CD14-positive monocyte (primary cell): ENCODE measurements around the gene PPBP. TPM values are rescaled to one million over a fixed set of nuclear protein-coding genes. Genes with fewer than 3 reads are reported as not detected.

ENCODE experiments used
- DNase-seq, 3 donors: peaks; one replicate each; pipeline ENCODE4 v3.0.0-alpha.2; 2011 to 2022
- H2AFZ ChIP-seq: 2 replicates; pipeline ENCODE4 v1.6.0; 2012; ENCODE audit warnings: mild to moderate bottlenecking, low read depth, low read length, inconsistent platforms; ENCODE audit not compliant: insufficient read depth, poor library complexity, severe bottlenecking
- H3K27ac ChIP-seq, 2 donors: 1 replicate in 1 of 2; 2 replicates in 1 of 2; pipeline ENCODE4 v1.5.1; 2012 to 2013; ENCODE audit warnings: low read length in 2 of 2, control low read depth in 1 of 2, inconsistent platforms in 1 of 2, low read depth in 1 of 2, mild to moderate bottlenecking in 1 of 2
- H3K27me3 ChIP-seq, 2 donors: one replicate each; pipeline versions ENCODE4 v1.6.0 to v1.6.1; 2011 to 2013; ENCODE audit warnings: low read length in 2 of 2; ENCODE audit not compliant: control insufficient read depth in 2 of 2, insufficient read depth in 2 of 2
- H3K36me3 ChIP-seq, 2 donors: replicated peaks in 1 of 2; 1 replicate in 1 of 2; 2 replicates in 1 of 2; pipeline versions ENCODE4 v1.5.1 to v1.6.1; 2012 to 2013; ENCODE audit warnings: low read length in 2 of 2, control low read depth in 1 of 2, inconsistent platforms in 1 of 2, mild to moderate bottlenecking in 1 of 2; ENCODE audit not compliant: insufficient read depth in 2 of 2, control insufficient read depth in 1 of 2
- H3K4me1 ChIP-seq, 2 donors: 1 replicate in 1 of 2; 2 replicates in 1 of 2; pipeline versions ENCODE4 v1.5.1 to v1.6.1; 2012 to 2013; ENCODE audit warnings: low read length in 2 of 2, control low read depth in 1 of 2, inconsistent platforms in 1 of 2, mild to moderate bottlenecking in 1 of 2, moderate library complexity in 1 of 2; ENCODE audit not compliant: insufficient read depth in 2 of 2, control insufficient read depth in 1 of 2
- H3K4me2 ChIP-seq: replicated peaks from 2 replicates; pipeline ENCODE3; 2012; ENCODE audit warnings: low read length, moderate library complexity, mild to moderate bottlenecking; ENCODE audit not compliant: poor library complexity, severe bottlenecking; ENCODE audit errors: extremely low read depth
- H3K4me3 ChIP-seq, 3 experiments: fragments of 200-600 bp in 1 of 3; sonication (generic) in 1 of 3; replicated peaks in 1 of 3; 1 replicate in 2 of 3; 2 replicates in 1 of 3; pipeline ENCODE4 v1.5.1; 2011 to 2013; ENCODE audit warnings: low read length in 3 of 3, mild to moderate bottlenecking in 3 of 3, control low read depth in 2 of 3, low read depth in 2 of 3, inconsistent platforms in 1 of 3, moderate library complexity in 1 of 3
- H3K79me2 ChIP-seq: 2 replicates; pipeline ENCODE4 v1.6.0; 2012; ENCODE audit warnings: mild to moderate bottlenecking, control low read depth, inconsistent platforms, low read length, moderate library complexity; ENCODE audit not compliant: insufficient read depth
- H3K9ac ChIP-seq: 2 replicates; pipeline ENCODE4 v1.6.0; 2017; ENCODE audit warnings: low read length, mild to moderate bottlenecking; ENCODE audit not compliant: insufficient read depth, poor library complexity, severe bottlenecking
- H3K9me3 ChIP-seq, 2 donors: replicated peaks in 1 of 2; 1 replicate in 1 of 2; 2 replicates in 1 of 2; pipeline versions ENCODE4 v1.5.1 to v1.6.1; 2012 to 2013; ENCODE audit warnings: low read length in 2 of 2, control low read depth in 1 of 2; ENCODE audit not compliant: control insufficient read depth in 1 of 2, insufficient read depth in 1 of 2
- H4K20me1 ChIP-seq: 2 replicates; pipeline ENCODE4 v1.6.0; 2012; ENCODE audit warnings: mild to moderate bottlenecking, low read length, control low read depth, moderate library complexity; ENCODE audit not compliant: insufficient read depth
- H3K27ac Mint-ChIP-seq, 7 donors: one replicate each; pipeline ENCODE4 v1.8.0; 2020; ENCODE audit warnings: mild to moderate bottlenecking in 7 of 7, mixed read lengths in 7 of 7, moderate library complexity in 6 of 7, inconsistent platforms in 2 of 7
- H3K27me3 Mint-ChIP-seq, 3 donors: one replicate each; pipeline ENCODE4 v1.8.0; 2021 to 2022; ENCODE audit warnings: low read depth in 3 of 3, mild to moderate bottlenecking in 3 of 3, mixed read lengths in 3 of 3, moderate library complexity in 3 of 3, inconsistent platforms in 1 of 3
- H3K36me3 Mint-ChIP-seq, 2 donors: one replicate each; pipeline ENCODE4 v1.8.0; 2020; ENCODE audit warnings: mixed read lengths in 2 of 2, inconsistent platforms in 1 of 2, mild to moderate bottlenecking in 1 of 2
- H3K4me1 Mint-ChIP-seq: one replicate; pipeline ENCODE4 v1.8.0; 2020; ENCODE audit warnings: mild to moderate bottlenecking, mixed read lengths
- H3K4me3 Mint-ChIP-seq, 2 donors: one replicate each; pipeline ENCODE4 v1.8.0; 2020; ENCODE audit warnings: mild to moderate bottlenecking in 2 of 2, mixed read lengths in 2 of 2, moderate library complexity in 1 of 2
- H3K9me3 Mint-ChIP-seq, 7 donors: one replicate each; pipeline ENCODE4 v1.8.0; 2020 to 2022; ENCODE audit warnings: mixed read lengths in 7 of 7, mild to moderate bottlenecking in 6 of 7, moderate library complexity in 6 of 7, inconsistent platforms in 2 of 7
- CTCF ChIP-seq: fragments of 200-600 bp; IDR thresholded peaks from one replicate; pipeline ENCODE4 v1.8.0; 2022; ENCODE audit warnings: antibody characterized with exemption, mild to moderate bottlenecking
- WGBS: methylation state at CpG from one replicate; pipeline ENCODE4 v1.1.5; 2013; ENCODE audit warnings: missing lambda C conversion rate; ENCODE audit not compliant: insufficient coverage; 5-methylcytosine and 5-hydroxymethylcytosine counted together
- intact Hi-C, 2 donors: fragments of 100-400 bp; cut with micrococcal nuclease; formaldehyde crosslinking; loops; one replicate each; pipeline versions ENCODE4 v1.15.0 to v1.15.1; 2023
- polyA plus RNA-seq, 3 donors: library from polyadenylated mRNA; depleted of rRNA in 1 of 3; unstranded in 2 of 3; stranded (reverse) in 1 of 3; fragments of 300-500 nt in 2 of 3; fragments of >200 nt in 1 of 3; fragmentation: Illumina TruSeq in 2 of 3; gene quantifications; 1 replicate in 2 of 3; 2 replicates in 1 of 3; pipeline ENCODE4 v1.2.3, GENCODE V29; 2012 to 2021

The PPBP gene
- polyA plus RNA-seq, 3 donors, result 0.65 to 63.1 (median 16.3) TPM

- H3K27me3 ChIP-seq, result no peaks in the 10 kb centered on the region
- H3K9ac ChIP-seq, result no peak overlapping the region
- no peak for TF ChIP-seq CTCF
- H4K20me1 ChIP-seq, result no peaks in the 10 kb centered on the region
- no peak overlapping the region for H3K4me2 ChIP-seq
- intact Hi-C loops, result no loop called here
- DNase-seq, result no peak
- H3K36me3 Mint-ChIP-seq, result no peaks in the 10 kb centered on the region
- H3K36me3 ChIP-seq, result no peaks in the 10 kb centered on the region
- H2AFZ ChIP-seq, result no peak overlapping the region
- 100% methylated on average over 1 of the region's 3 CpGs for WGBS
- peaks cover 0 to 3% (median 0%) of the 10 kb centered on the region in 7 donors for H3K9me3 Mint-ChIP-seq
- no peaks in the 10 kb centered on the region for H3K79me2 ChIP-seq
- peaks cover 2% of the 10 kb centered on the region for H3K4me1 Mint-ChIP-seq
- no peak overlapping the region for H3K27ac ChIP-seq
- no peak overlapping the region for H3K4me3 Mint-ChIP-seq
- peaks cover 0 to 2% (median 2%) of the 10 kb centered on the region in 3 donors for H3K27me3 Mint-ChIP-seq
- no peaks in the 10 kb centered on the region for H3K9me3 ChIP-seq
- H3K27ac Mint-ChIP-seq, result no peak overlapping the region
- H3K4me3 ChIP-seq, result no peak overlapping the region
- H3K4me1 ChIP-seq, result no peaks in the 10 kb centered on the region
Measured at GRCh38 chr4:73989031-73989430, 1.0 kb upstream of the PPBP start.

- Histone ChIP-seq H3K27ac (no peak overlapping the region), H3K79me2 (no peaks in the 10 kb centered on the region), H3K9me3 (no peaks in the 10 kb centered on the region), H4K20me1 (no peaks in the 10 kb centered on the region), H3K4me3 (no peak overlapping the region), H2AFZ (no peak overlapping the region), H3K4me1 (peaks cover 0 to 4% of the 10 kb centered on the region in 2 donors), H3K4me2 (no peak overlapping the region), H3K27me3 (peaks cover 0 to 6% of the 10 kb centered on the region in 2 donors), H3K36me3 (no peaks in the 10 kb centered on the region), H3K9ac (no peak overlapping the region)
- peaks cover 0 to 3% (median 0%) of the 10 kb centered on the region in 7 donors for H3K9me3 Mint-ChIP-seq
- no CpG with 5 or more reads among the region's 1 CpG for WGBS
- intact Hi-C loops, result no loop called here
- peaks cover 4 to 9% (median 8%) of the 10 kb centered on the region in 3 donors for H3K27me3 Mint-ChIP-seq
- no peak overlapping the region for H3K27ac Mint-ChIP-seq
- no peak for DNase-seq
- no peak for TF ChIP-seq CTCF
- peaks cover 10% of the 10 kb centered on the region for H3K4me1 Mint-ChIP-seq
- H3K36me3 Mint-ChIP-seq, result no peaks in the 10 kb centered on the region
- no peak overlapping the region for H3K4me3 Mint-ChIP-seq
Measured at GRCh38 chr4:73985528-73985852, 2.5 kb downstream of the PPBP start.
